Ascending aorta (tissue), 2 donors: ENCODE results near the gene PYY. TPM values are rescaled to one million over a fixed set of nuclear protein-coding genes. Genes with fewer than 3 reads are reported as not detected.

Experiments used
- DNase-seq, 2 donors: peaks; one replicate each; pipeline ENCODE4 v3.0.0-alpha.2; 2019; ENCODE audit warnings: low spot score in 2 of 2
- H3K27ac ChIP-seq, 2 donors: fragments of 200-600 bp; sonication (generic); one replicate each; pipeline ENCODE4 v1.5.1; 2016 to 2017; ENCODE audit warnings: mild to moderate bottlenecking in 1 of 2
- H3K27me3 ChIP-seq: fragments of 200-600 bp; sonication (generic); one replicate; pipeline ENCODE4 v1.5.1; 2017
- H3K36me3 ChIP-seq, 2 donors: fragments of 200-600 bp; sonication (generic); one replicate each; pipeline ENCODE4 v1.5.1; 2016
- H3K4me1 ChIP-seq, 2 donors: fragments of 200-600 bp; sonication (generic); one replicate each; pipeline ENCODE4 v1.5.1; 2016 to 2017; ENCODE audit warnings: mild to moderate bottlenecking in 1 of 2
- H3K4me3 ChIP-seq, 2 donors: fragments of 200-600 bp; sonication (generic); one replicate each; pipeline ENCODE4 v1.5.1; 2016 to 2017; ENCODE audit warnings: mild to moderate bottlenecking in 1 of 2
- H3K9me3 ChIP-seq, 2 donors: fragments of 200-600 bp; sonication (generic); one replicate each; pipeline ENCODE4 v1.5.1; 2016
- intact Hi-C: fragments of 100-400 bp; cut with DNase I; formaldehyde crosslinking; loops from one replicate; pipeline ENCODE4 v1.15.1; 2023
- total RNA-seq: library from RNA; depleted of rRNA; stranded (reverse); fragments of >200 nt; gene quantifications from one replicate; pipeline ENCODE4 v1.1.0, GENCODE V29; 2016
- TF ChIP-seq, protein P1 (sequence below), 3 experiments: fragments of 200-600 bp in 2 of 3; fragments of 450-650 bp in 1 of 3; sonication (generic) in 2 of 3; IDR thresholded peaks; one replicate each; pipeline ENCODE4 v1.5.1; 2016 to 2019; ENCODE audit warnings: antibody characterized with exemption in 3 of 3, mild to moderate bottlenecking in 1 of 3, moderate library complexity in 1 of 3

Gene PYY
- total RNA-seq, 1 donor from 2014 or later = not detected

GRCh38 chr17:43909537-43910231, 44.1 kb downstream of the PYY start:
- no peak for DNase-seq
- TF ChIP-seq, protein P1, sequence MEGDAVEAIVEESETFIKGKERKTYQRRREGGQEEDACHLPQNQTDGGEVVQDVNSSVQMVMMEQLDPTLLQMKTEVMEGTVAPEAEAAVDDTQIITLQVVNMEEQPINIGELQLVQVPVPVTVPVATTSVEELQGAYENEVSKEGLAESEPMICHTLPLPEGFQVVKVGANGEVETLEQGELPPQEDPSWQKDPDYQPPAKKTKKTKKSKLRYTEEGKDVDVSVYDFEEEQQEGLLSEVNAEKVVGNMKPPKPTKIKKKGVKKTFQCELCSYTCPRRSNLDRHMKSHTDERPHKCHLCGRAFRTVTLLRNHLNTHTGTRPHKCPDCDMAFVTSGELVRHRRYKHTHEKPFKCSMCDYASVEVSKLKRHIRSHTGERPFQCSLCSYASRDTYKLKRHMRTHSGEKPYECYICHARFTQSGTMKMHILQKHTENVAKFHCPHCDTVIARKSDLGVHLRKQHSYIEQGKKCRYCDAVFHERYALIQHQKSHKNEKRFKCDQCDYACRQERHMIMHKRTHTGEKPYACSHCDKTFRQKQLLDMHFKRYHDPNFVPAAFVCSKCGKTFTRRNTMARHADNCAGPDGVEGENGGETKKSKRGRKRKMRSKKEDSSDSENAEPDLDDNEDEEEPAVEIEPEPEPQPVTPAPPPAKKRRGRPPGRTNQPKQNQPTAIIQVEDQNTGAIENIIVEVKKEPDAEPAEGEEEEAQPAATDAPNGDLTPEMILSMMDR (IDR thresholded peaks at IDR 0.05) = no peak
- no peak overlapping the region for H3K27ac ChIP-seq
- intact Hi-C loops = loop anchor here (10.0 kb wide), 3 partner anchors 415 to 1235 kb away; partner anchors contain the start of genes HEXIM1 and SLC25A39
- peaks cover 4 to 11% of the 10 kb centered on the region in 2 donors for H3K4me1 ChIP-seq
- H3K27me3 ChIP-seq = no peaks in the 10 kb centered on the region
- H3K4me3 ChIP-seq = no peak overlapping the region
- H3K9me3 ChIP-seq = no peaks in the 10 kb centered on the region
- no peaks in the 10 kb centered on the region for H3K36me3 ChIP-seq

DNA sequence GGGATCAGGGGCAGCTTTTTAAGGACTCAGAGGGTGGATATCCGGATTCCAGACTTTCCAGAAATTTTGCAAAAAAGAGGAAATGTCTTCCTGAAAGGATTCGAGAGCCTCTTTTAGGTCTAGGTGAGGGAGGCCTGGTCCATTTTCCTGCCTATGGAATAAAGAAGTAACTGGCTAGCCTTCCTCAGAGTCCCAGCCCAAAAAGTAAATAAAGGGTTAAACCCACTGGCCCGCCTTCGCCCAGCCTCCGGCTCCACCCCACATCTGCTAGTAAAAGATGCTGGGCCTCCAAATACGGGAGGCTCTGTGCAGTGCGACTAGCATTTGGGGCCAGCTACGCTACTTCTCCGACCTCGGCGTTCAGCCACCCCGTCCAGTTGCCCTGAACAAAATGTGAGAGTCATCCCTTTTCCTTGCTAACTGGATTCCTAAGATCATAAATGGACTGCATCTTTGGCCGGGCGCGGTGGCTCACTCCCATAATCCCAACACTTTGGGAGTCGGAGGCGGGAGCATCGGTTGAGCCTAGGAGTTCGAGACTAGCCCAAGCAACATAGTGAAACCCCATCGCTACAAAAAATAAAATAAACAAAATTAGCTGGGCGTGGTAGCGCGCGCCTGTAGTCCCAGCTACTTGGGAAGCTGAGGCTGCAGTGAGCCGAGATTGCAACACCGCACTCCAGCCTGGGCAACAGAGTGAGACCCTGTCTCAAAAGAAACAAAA, 45.6 kb downstream of the PYY start:
- DNase-seq = peak; percentile 31 to 90
- H3K4me1 ChIP-seq = peaks cover 4 to 11% of the 10 kb centered on the region in 2 donors
- peak overlapping the region; percentile 75 to 81 for H3K4me3 ChIP-seq
- peaks cover 0 to 5% of the 10 kb centered on the region in 2 donors for H3K36me3 ChIP-seq
- no peaks in the 10 kb centered on the region for H3K27me3 ChIP-seq
- H3K9me3 ChIP-seq = no peaks in the 10 kb centered on the region
- intact Hi-C loops = loop anchor here (1.0 to 10.0 kb wide), 4 partner anchors 233 to 1237 kb away; partner anchors contain the start of genes HEXIM1, HROB and SLC25A39
- peak overlapping the region; percentile 89 to 96 for H3K27ac ChIP-seq
- TF ChIP-seq, protein P1 (IDR thresholded peaks at IDR 0.05) = no peak

- H3K27ac ChIP-seq = peak within 1 kb of the TSS; percentile 89 to 96
- peaks cover 0 to 5% of the 10 kb centered on the region in 2 donors for H3K36me3 ChIP-seq
- intact Hi-C loops = loop anchor here (1.0 to 10.0 kb wide), 4 partner anchors 234 to 1237 kb away; partner anchors contain the start of genes HEXIM1, HROB and SLC25A39
- H3K9me3 ChIP-seq = no peaks in the 10 kb centered on the region
- no peaks in the 10 kb centered on the region for H3K27me3 ChIP-seq
- H3K4me3 ChIP-seq = peak within 1 kb of the TSS; percentile 75 to 81
- TF ChIP-seq, protein P1 (IDR thresholded peaks at IDR 0.05) = peak in 1 of 3 experiments; percentile 31
- peak in 1 of 2 donors; percentile 87 for DNase-seq
- H3K4me1 ChIP-seq = peaks cover 4 to 11% of the 10 kb centered on the region in 2 donors
Measured at GRCh38 chr17:43907425-43907981, 46.2 kb downstream of the PYY start, which contains the start of gene MPP2. TSS of gene MPP2 (minus strand) at chr17:43907536. CDS start at chr17:43904460, 3,076 bp downstream.

- Histone ChIP-seq H3K4me1 (peaks cover 4 to 11% of the 10 kb centered on the region in 2 donors), H3K4me3 (peak overlapping the region; percentile 75 to 81), H3K27ac (peak overlapping the region; percentile 89 to 96), H3K27me3 (no peaks in the 10 kb centered on the region), H3K9me3 (no peaks in the 10 kb centered on the region), H3K36me3 (peaks cover 0 to 5% of the 10 kb centered on the region in 2 donors)
- DNase-seq = no peak
- intact Hi-C loops = loop anchor here (1.0 to 10.0 kb wide), 4 partner anchors 234 to 1238 kb away; partner anchors contain the start of genes HEXIM1, HROB and SLC25A39
- TF ChIP-seq, protein P1 (IDR thresholded peaks at IDR 0.05) = no peak
Measured at GRCh38 chr17:43906951-43907424, 46.8 kb downstream of the PYY start.
